K562 (cell line): ENCODE measurements around the gene SPEG. TPM values are rescaled to one million over a fixed set of nuclear protein-coding genes. Genes with fewer than 3 reads are reported as not detected.

Experiments used
- ATAC-seq: fragments of 200-7000 bp; cut with Tn5 transposase; 3 replicates; pipeline ENCODE4 v1.9.1; 2020; ENCODE audit warnings: moderate library complexity
- Bru-seq: library from RNA; stranded (reverse); fragments of 400-500 nt; gene quantifications from one replicate; lab custom pipeline; 2021; lab: Mats Ljungman, UMichigan
- BruChase-seq, 2 experiments: library from RNA; stranded (reverse); fragments of 400-500 nt; gene quantifications; one replicate each; lab custom pipeline; 2021; lab: Mats Ljungman, UMichigan
- BruUV-seq: library from RNA; stranded (reverse); fragments of 400-500 nt; replicated peaks from 2 replicates; lab custom pipeline; 2021; lab: Mats Ljungman, UMichigan
- CTCF ChIA-PET: fragments of 300-600 bp; formaldehyde crosslinking; extraction: SDS; loops from one replicate; lab custom pipeline; 2021; ENCODE audit warnings: low intra/inter-chr PET ratio; lab: Yijun Ruan, JAX
- POLR2A ChIA-PET: fragments of 300-600, 350-650 bp; sonication (Branson Sonifier 250); formaldehyde crosslinking; extraction: SDS; loops from one replicate; lab custom pipeline; 2021; ENCODE audit warnings: antibody characterized with exemption, inconsistent platforms; lab: Yijun Ruan, JAX
- DNase-seq, 4 experiments: peaks; one replicate each; pipeline versions ENCODE4 v3.0.0 to v3.0.0-alpha.2; 2011 to 2018; ENCODE audit warnings: low spot score in 3 of 4, mixed read lengths in 3 of 4; ENCODE audit errors: extremely low read depth in 1 of 4
- FAIRE-seq: peaks from 2 replicates; lab custom pipeline; 2011; peaks lifted over from hg19 to GRCh38; lab: Jason Lieb, UNC
- H2AFZ ChIP-seq: 2 replicates; pipeline ENCODE4 v1.6.0; 2011; ENCODE audit warnings: low read depth, low read length, control low read depth, inconsistent platforms
- H3K27ac ChIP-seq: fragments of 200-600 bp; 3 replicates; pipeline ENCODE4 v1.8.0; 2011; ENCODE audit warnings: low read depth, mild to moderate bottlenecking, control low read depth, inconsistent platforms, low read length, moderate library complexity, mixed read lengths; ENCODE audit errors: extremely low read depth
- H3K27me3 ChIP-seq, 2 experiments: fragments of 300-600 bp in 1 of 2; 2 replicates in 1 of 2; 3 replicates in 1 of 2; pipeline versions ENCODE4 v1.6.0 to v1.8.0; 2011; ENCODE audit warnings: inconsistent platforms in 2 of 2, low read length in 2 of 2, mild to moderate bottlenecking in 1 of 2, mixed read lengths in 1 of 2, moderate library complexity in 1 of 2; ENCODE audit not compliant: control insufficient read depth in 2 of 2, insufficient read depth in 2 of 2
- H3K36me3 ChIP-seq: fragments of 300-600 bp; 3 replicates; pipeline ENCODE4 v1.8.0; 2011; ENCODE audit warnings: mild to moderate bottlenecking, low read length, inconsistent platforms; ENCODE audit not compliant: control insufficient read depth, insufficient read depth
- H3K4me1 ChIP-seq, 2 experiments: fragments of 200-600 bp in 1 of 2; replicated peaks in 1 of 2; 2 replicates in 1 of 2; 3 replicates in 1 of 2; pipeline versions ENCODE4 v1.5.1 to v1.8.0; 2011; ENCODE audit warnings: inconsistent platforms in 2 of 2, low read length in 2 of 2, mild to moderate bottlenecking in 1 of 2, mixed read lengths in 1 of 2, moderate library complexity in 1 of 2; ENCODE audit not compliant: control insufficient read depth in 2 of 2, insufficient read depth in 2 of 2
- H3K4me2 ChIP-seq: 2 replicates; pipeline ENCODE4 v1.6.1; 2011; ENCODE audit warnings: low read length, control low read depth, inconsistent platforms, mixed read lengths; ENCODE audit not compliant: insufficient read depth
- H3K4me3 ChIP-seq: fragments of 200-600 bp; sonication (generic), shearing (Covaris generic); 2 replicates; pipeline ENCODE4 v1.5.1; 2016; ENCODE audit warnings: control low read depth, inconsistent platforms
- H3K79me2 ChIP-seq: fragments of 200-600 bp; 3 replicates; pipeline ENCODE4 v1.8.0; 2011; ENCODE audit warnings: low read length, inconsistent platforms; ENCODE audit not compliant: control insufficient read depth, insufficient read depth
- H3K9ac ChIP-seq, 2 experiments: 2 replicates each; pipeline versions ENCODE4 v1.6.0 to v1.6.1; 2011; ENCODE audit warnings: low read depth in 2 of 2, low read length in 2 of 2, control low read depth in 1 of 2, inconsistent platforms in 1 of 2, mild to moderate bottlenecking in 1 of 2, mixed read lengths in 1 of 2; ENCODE audit not compliant: insufficient read depth in 1 of 2
- H3K9me1 ChIP-seq: one replicate; pipeline ENCODE4 v1.6.0; 2011; ENCODE audit warnings: inconsistent platforms, mild to moderate bottlenecking, low read length, moderate library complexity; ENCODE audit not compliant: control insufficient read depth, insufficient read depth
- H3K9me3 ChIP-seq: replicated peaks from 2 replicates; pipeline ENCODE4 v1.5.1; 2011; ENCODE audit warnings: low read depth, low read length, inconsistent platforms; ENCODE audit not compliant: control insufficient read depth, insufficient read depth
- H4K20me1 ChIP-seq: replicated peaks from 2 replicates; pipeline ENCODE4 v1.6.1; 2011; ENCODE audit warnings: low read length, inconsistent platforms, mixed read lengths; ENCODE audit not compliant: control insufficient read depth, insufficient read depth
- MLX ChIP-seq, 2 experiments: fragments of 450-650 bp in 1 of 2; sonication (generic) in 1 of 2; formaldehyde crosslinking; conservative IDR thresholded peaks; 2 replicates each; pipeline versions ENCODE4 v1.4.0 to v1.8.1; 2020 to 2022; ENCODE audit warnings: mild to moderate bottlenecking in 1 of 2, missing genetic modification reagents in 1 of 2
- SAP30 ChIP-seq: fragments of 200-600 bp; sonication (generic); IDR thresholded peaks from 2 replicates; pipeline ENCODE4 v1.6.1; 2012; ENCODE audit warnings: borderline replicate concordance, low read depth, mild to moderate bottlenecking, moderate library complexity, low read length, control low read depth, inconsistent platforms; ENCODE audit not compliant: insufficient read depth, poor library complexity, severe bottlenecking
- ZNF174 ChIP-seq: fragments of 250-450 bp; sonication (Bioruptor Pico); IDR thresholded peaks from 2 replicates; pipeline ENCODE4 v1.4.0; 2020; ENCODE audit warnings: mild to moderate bottlenecking
- ZNF518B ChIP-seq: fragments of 250-450 bp; sonication (Bioruptor Pico); IDR thresholded peaks from 2 replicates; pipeline ENCODE4 v1.5.0; 2021; ENCODE audit warnings: mild to moderate bottlenecking, moderate library complexity
- WGBS: fragments of 100-300 bp; shearing (Covaris generic); methylation state at CpG from one replicate; pipeline ENCODE4 v1.1.6; 2016; ENCODE audit warnings: low coverage, mixed read lengths; ENCODE audit not compliant: insufficient coverage; ENCODE audit errors: missing lambda C conversion rate; 5-methylcytosine and 5-hydroxymethylcytosine counted together
- in situ Hi-C: fragments of 300-500 bp; cut with MboI; formaldehyde crosslinking; loops from 4 replicates; pipeline ENCODE4 v1.15.0; 2018; ENCODE audit warnings: inconsistent platforms, mixed read lengths
- intact Hi-C: fragments of 100-400 bp; cut with micrococcal nuclease; formaldehyde crosslinking; loops from 2 replicates; pipeline ENCODE4 v1.14.2; 2022
- long read RNA-seq, 3 experiments: library from polyadenylated mRNA in 2 of 3; library from RNA in 1 of 3; unstranded in 2 of 3; stranded (forward) in 1 of 3; transcript quantifications; one replicate each; pipeline ENCODE4 v2.0.0, GENCODE V29; 2019 to 2022
- polyA minus RNA-seq, 3 experiments: library from RNA; depleted of rRNA, polyadenylated mRNA; stranded (reverse); fragments of >200 nt; gene quantifications; 2 replicates each; pipeline ENCODE4 v1.2.3, GENCODE V29; 2011
- polyA plus RNA-seq, 8 experiments: library from polyadenylated mRNA; depleted of rRNA in 4 of 8; stranded (reverse) in 5 of 8; unstranded in 3 of 8; fragments of >200 nt; fragmentation: Nextera tagmentation in 2 of 8; fragmentation: Illumina TruSeq in 1 of 8; extraction: Ambion mirVana in 2 of 8; extraction: Trizol in 1 of 8; gene quantifications; 2 replicates each; pipeline versions ENCODE4 v1.2.1 to v1.2.3, GENCODE V29; 2011 to 2014; ENCODE audit warnings: inconsistent platforms in 1 of 8, missing spikeins in 1 of 8
- total RNA-seq, 7 experiments: library from RNA; depleted of rRNA in 6 of 7; stranded (reverse); fragments of >200 nt in 6 of 7; fragmentation: Illumina TruSeq in 2 of 7; extraction: Trizol in 2 of 7; gene quantifications; 2 replicates each; pipeline versions ENCODE4 v1.2.1 to v1.2.3, GENCODE V29; 2011 to 2021; ENCODE audit warnings: low replicate concordance in 1 of 7

SPEG gene
- total RNA-seq (2011; cell fraction: chromatin; rRNA removed; ENCODE audit: low replicate concordance) = 12.1 and 39.1 TPM in 2 replicates
- 23.0 and 26.8 TPM in 2 replicates for total RNA-seq (2011; cell fraction: nucleolus; rRNA removed)
- total RNA-seq (2011; cell fraction: nucleoplasm; rRNA removed) = 15.2 and 19.2 TPM in 2 replicates
- total RNA-seq (2014; rRNA removed) (3.9 and 6.0 TPM in 2 replicates), total RNA-seq (2014; rRNA removed; fragmentation: Illumina TruSeq; extraction: Trizol) (1.3 and 1.5 TPM in 2 replicates), total RNA-seq (2015; rRNA removed; fragmentation: Illumina TruSeq; extraction: Trizol) (3.0 and 3.7 TPM in 2 replicates), total RNA-seq (2021) (6.0 and 8.7 TPM in 2 replicates), polyA plus RNA-seq (2011; rRNA removed) (6.3 and 6.5 TPM in 2 replicates), polyA plus RNA-seq (2014; fragmentation: Illumina TruSeq; extraction: Trizol) (2.4 and 5.5 TPM in 2 replicates), polyA plus RNA-seq (2014; fragmentation: Nextera tagmentation; extraction: Ambion mirVana) (1 to 10 TPM in 1 of 2 experiments, under 1 TPM in 1; 0.49 to 1.3 TPM), polyA plus RNA-seq (2014; rRNA removed) (6.5 and 7.9 TPM in 2 replicates), polyA minus RNA-seq (2011; rRNA and poly(A)+ RNA removed) (1.5 and 2.0 TPM in 2 replicates), Bru-seq, nascent RNA (percentile 36 among the genes with signal in this experiment), BruChase-seq, experiment 1, labeled RNA remaining after a 2-hour chase (percentile 23 among the genes with signal in this experiment), BruChase-seq, experiment 2, labeled RNA remaining after a 6-hour chase (percentile 26 among the genes with signal in this experiment)
- 4.6 and 12.1 TPM in 2 replicates for polyA plus RNA-seq (2011; cell fraction: cytosol; rRNA removed)
- polyA plus RNA-seq (2011; cell fraction: nucleus; rRNA removed) = 24.5 and 70.3 TPM in 2 replicates
- polyA plus RNA-seq (2012) = 9.4 and 12.8 TPM in 2 replicates
- polyA minus RNA-seq (2011; cell fraction: cytosol; rRNA and poly(A)+ RNA removed) = 3.1 and 4.2 TPM in 2 replicates
- 11.8 and 14.0 TPM in 2 replicates for polyA minus RNA-seq (2011; cell fraction: nucleus; rRNA and poly(A)+ RNA removed)
- long read RNA-seq, experiment 1, partial matches to known transcripts = 5 of 6 reads
- long read RNA-seq, experiment 1, other reads (novel, unspliced or antisense) = 0 of 6 reads
- long read RNA-seq, experiment 2, partial matches to known transcripts = 1 of 2 reads
- long read RNA-seq, experiment 2, other reads (novel, unspliced or antisense) = 1 of 2 reads
- long read RNA-seq, experiment 3, partial matches to known transcripts = 1 of 1 reads
- long read RNA-seq, experiment 3, other reads (novel, unspliced or antisense) = 0 of 1 reads

- no peak for FAIRE-seq
- peak within 1 kb of the TSS; percentile 18; the same call in 1 of the 2 replicates for H3K4me2 ChIP-seq
- peak within 1 kb of the TSS in 1 of 2 experiments; percentile 17; a peak in 1 of 4 replicates for H3K9ac ChIP-seq
Measured at GRCh38 chr2:219434718-219435525, at the start of gene SPEG. Gene SPEG, plus strand, starts transcription at chr2:219434843. Its CDS starts 135 bp downstream, at chr2:219434978.

More at GRCh38 chr2:219434718-219435525, at the start of gene SPEG:
- DNase-seq = no peak
- Histone ChIP-seq H3K79me2 (no peaks in the 10 kb centered on the region), H3K36me3 (no peaks in the 10 kb centered on the region), H2AFZ (peak within 1 kb of the TSS; percentile 79), H3K4me1 (peaks cover 6 to 23% of the 10 kb centered on the region in 2 experiments; a peak in 4 of 5 replicates), H3K9me1 (peaks cover 2% of the 10 kb centered on the region), H4K20me1 (no peaks in the 10 kb centered on the region)
- no TSS peak for BruUV-seq
- POLR2A ChIA-PET = no interaction called here
- in situ Hi-C loops = loop anchor here (5.0 kb wide), 1 partner anchor 33 kb away; no protein-coding TSS in a partner anchor
- TF ChIP-seq MLX (CRISPR knock-in tag; conservative IDR thresholded peaks at IDR 0.05) (no peak), ZNF174 (no peak), SAP30 (no peak), ZNF518B (CRISPR knock-in tag) (no peak)
- TF ChIP-seq, all 486 proteins: peak for 0
- Histone ChIP-seq H3K9me3 (no peaks in the 10 kb centered on the region), H3K27me3 (no peaks in the 10 kb centered on the region), H3K4me3 (no peak within 1 kb of the TSS), H3K27ac (no peak within 1 kb of the TSS; the same call in 2 of the 3 replicates)
- no peak for ATAC-seq
- intact Hi-C loops = loop anchor here (1.0 kb wide), 1 partner anchor 32 kb away; no protein-coding TSS in a partner anchor
- CTCF ChIA-PET = interaction anchor here (0.6 to 2.4 kb wide), 2 partner anchors 31 to 275 kb away, joined by 3 to 21 read pairs; no protein-coding TSS in a partner anchor
- 64% methylated on average over 4 of the region's 77 CpGs for WGBS
